ENCODE data around the gene CEP76.
A peak's percentile ranks its signal among the peaks of the same experiment; 100 is the strongest.

CEP76 gene

GRCh38 chr18:12702221-12703095 lies at the start of gene CEP76, which contains the start of gene PSMG2:
TSS of gene CEP76 (minus strand) at chr18:12702723. CDS start at chr18:12702548, 175 bp downstream.
TSS of gene PSMG2 (plus strand) at chr18:12703042. CDS start at chr18:12703108, 66 bp downstream.
- no peak for TF ChIP-seq CTCF (IDR thresholded peaks at IDR 0.05; ENCODE audit: low read length, missing control alignments)
- DNase-seq (ENCODE audit: low read depth): peak; percentile 91
- peak within 1 kb of the TSS; percentile 97 for H3K4me3 ChIP-seq (replicated peaks; ENCODE audit: low read depth, low read length)

- no peak overlapping the region for H3K4me3 ChIP-seq (replicated peaks; ENCODE audit: low read depth, low read length)
- no peak for DNase-seq (ENCODE audit: low read depth)
- TF ChIP-seq CTCF (IDR thresholded peaks at IDR 0.05; ENCODE audit: low read length, missing control alignments): no peak
Observed at GRCh38 chr18:12751891-12752290, 49.4 kb upstream of the CEP76 start.

- H3K4me3 ChIP-seq (replicated peaks; ENCODE audit: low read depth, low read length): no peak overlapping the region
- no peak for TF ChIP-seq CTCF (IDR thresholded peaks at IDR 0.05; ENCODE audit: low read length, missing control alignments)
- no peak for DNase-seq (ENCODE audit: low read depth)
Observed at GRCh38 chr18:12751503-12751884, 49.0 kb upstream of the CEP76 start.

GRCh38 chr18:12750715-12751502 lies 48.4 kb upstream of the CEP76 start:
- no peak for DNase-seq (ENCODE audit: low read depth)
- no peak for TF ChIP-seq CTCF (IDR thresholded peaks at IDR 0.05; ENCODE audit: low read length, missing control alignments)

GRCh38 chr18:12750076-12750714 lies 47.7 kb upstream of the CEP76 start:
- peak; percentile 5 for DNase-seq (ENCODE audit: low read depth)
- no peak for TF ChIP-seq CTCF (IDR thresholded peaks at IDR 0.05; ENCODE audit: low read length, missing control alignments)
- no peak overlapping the region for H3K4me3 ChIP-seq (replicated peaks; ENCODE audit: low read depth, low read length)

More at GRCh38 chr18:12750715-12751502, 48.4 kb upstream of the CEP76 start:
- H3K4me3 ChIP-seq (replicated peaks; ENCODE audit: low read depth, low read length): no peak overlapping the region

- no peak for TF ChIP-seq CTCF (IDR thresholded peaks at IDR 0.05; ENCODE audit: low read length, missing control alignments)
- no peak for DNase-seq (ENCODE audit: low read depth)
- no peak overlapping the region for H3K4me3 ChIP-seq (replicated peaks; ENCODE audit: low read depth, low read length)
Observed at GRCh38 chr18:12749121-12749520, 46.6 kb upstream of the CEP76 start.

Data from fibroblast of pulmonary artery (primary cell).